ENCODE results near the gene SFTPD.

SFTPD gene

DNA sequence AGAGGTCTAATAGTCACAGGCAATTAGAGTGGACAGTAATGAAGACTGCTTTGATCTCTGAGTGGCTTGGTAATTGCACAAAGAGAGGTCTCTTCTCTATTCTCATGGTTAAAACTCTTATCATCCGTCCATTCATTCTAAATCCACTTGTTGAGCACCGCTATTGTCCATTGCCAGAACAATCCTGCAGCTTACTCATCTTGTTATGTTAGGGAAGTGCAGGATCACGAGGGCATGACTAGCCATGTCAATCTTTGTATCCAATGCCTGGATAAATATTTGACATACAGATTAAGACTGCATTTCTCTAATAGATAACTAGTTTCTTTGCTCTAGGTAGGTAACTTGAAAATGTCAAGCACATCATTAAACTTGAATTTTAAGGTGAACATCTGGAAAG, 14.9 kb downstream of the SFTPD start:
- no peak overlapping the region for H3K9ac ChIP-seq (ENCODE audit: low read length)
- H4K20me1 ChIP-seq (ENCODE audit: low read depth, low read length) = no peaks in the 10 kb centered on the region
- no peaks in the 10 kb centered on the region for H3K9me2 ChIP-seq (replicated peaks; ENCODE audit: insufficient read depth, low read length)
- H3K4me3 ChIP-seq (ENCODE audit: insufficient read depth, low read length, poor library complexity, severe bottlenecking) = no peak overlapping the region
- H3K27ac ChIP-seq (ENCODE audit: low read depth, low read length) = no peak overlapping the region
- no peaks in the 10 kb centered on the region for H3K79me2 ChIP-seq (ENCODE audit: insufficient read depth, low read length)
- H3K4me2 ChIP-seq (ENCODE audit: low read depth, low read length, poor library complexity, severe bottlenecking) = no peak overlapping the region
- no peaks in the 10 kb centered on the region for H3K9me3 ChIP-seq (ENCODE audit: insufficient read depth, low read length)
- no peak for TF ChIP-seq EZH2phosphoT487 (conservative IDR thresholded peaks at IDR 0.05; ENCODE audit: low read length)
- TF ChIP-seq, protein P1, sequence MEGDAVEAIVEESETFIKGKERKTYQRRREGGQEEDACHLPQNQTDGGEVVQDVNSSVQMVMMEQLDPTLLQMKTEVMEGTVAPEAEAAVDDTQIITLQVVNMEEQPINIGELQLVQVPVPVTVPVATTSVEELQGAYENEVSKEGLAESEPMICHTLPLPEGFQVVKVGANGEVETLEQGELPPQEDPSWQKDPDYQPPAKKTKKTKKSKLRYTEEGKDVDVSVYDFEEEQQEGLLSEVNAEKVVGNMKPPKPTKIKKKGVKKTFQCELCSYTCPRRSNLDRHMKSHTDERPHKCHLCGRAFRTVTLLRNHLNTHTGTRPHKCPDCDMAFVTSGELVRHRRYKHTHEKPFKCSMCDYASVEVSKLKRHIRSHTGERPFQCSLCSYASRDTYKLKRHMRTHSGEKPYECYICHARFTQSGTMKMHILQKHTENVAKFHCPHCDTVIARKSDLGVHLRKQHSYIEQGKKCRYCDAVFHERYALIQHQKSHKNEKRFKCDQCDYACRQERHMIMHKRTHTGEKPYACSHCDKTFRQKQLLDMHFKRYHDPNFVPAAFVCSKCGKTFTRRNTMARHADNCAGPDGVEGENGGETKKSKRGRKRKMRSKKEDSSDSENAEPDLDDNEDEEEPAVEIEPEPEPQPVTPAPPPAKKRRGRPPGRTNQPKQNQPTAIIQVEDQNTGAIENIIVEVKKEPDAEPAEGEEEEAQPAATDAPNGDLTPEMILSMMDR (IDR thresholded peaks at IDR 0.05; ENCODE audit: insufficient read depth, low read length, poor library complexity, severe bottlenecking) = no peak
- no peaks in the 10 kb centered on the region for H3K36me3 ChIP-seq (ENCODE audit: low read length)
- no peak overlapping the region for H2AFZ ChIP-seq (ENCODE audit: low read depth, low read length, severe bottlenecking)
- H3F3A ChIP-seq (ENCODE audit: insufficient read depth) = peaks cover 4% of the 10 kb centered on the region; the same call in 1 of the 2 replicates
- no peaks in the 10 kb centered on the region for H3K27me3 ChIP-seq (ENCODE audit: low read length)

DNA sequence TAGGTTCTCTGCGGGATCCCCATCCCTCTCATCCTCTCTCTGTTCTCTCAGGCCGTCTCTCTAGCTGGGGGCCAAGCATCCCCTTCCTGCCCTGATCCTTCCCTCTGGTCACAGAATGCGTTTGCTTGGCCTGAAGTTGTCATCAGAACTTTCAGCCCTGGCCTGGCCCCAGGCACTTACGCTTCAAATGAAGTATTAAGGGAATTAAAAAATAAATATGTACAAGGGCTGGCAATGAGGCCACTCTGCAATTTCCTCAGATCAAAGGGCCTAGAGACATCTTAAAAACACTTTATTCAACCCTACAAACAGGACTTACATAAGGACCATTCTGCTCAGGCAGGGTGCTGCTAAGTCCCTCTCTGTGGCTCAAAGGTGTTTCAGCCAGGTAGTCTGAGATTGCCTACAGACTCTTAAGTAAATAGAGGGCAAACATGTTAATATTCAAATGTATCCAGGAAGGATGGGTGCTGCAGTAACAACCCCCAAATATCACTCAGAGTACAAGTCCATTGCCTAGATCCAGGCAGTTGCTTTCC, 16.0 kb downstream of the SFTPD start:
- Histone ChIP-seq H3K27ac (ENCODE audit: low read depth, low read length) (no peak overlapping the region), H3K27me3 (ENCODE audit: low read length) (no peaks in the 10 kb centered on the region), H3K4me2 (ENCODE audit: low read depth, low read length, poor library complexity, severe bottlenecking) (no peak overlapping the region), H4K20me1 (ENCODE audit: low read depth, low read length) (no peaks in the 10 kb centered on the region), H3K9ac (ENCODE audit: low read length) (no peak overlapping the region), H2AFZ (ENCODE audit: low read depth, low read length, severe bottlenecking) (no peak overlapping the region), H3K79me2 (ENCODE audit: insufficient read depth, low read length) (no peaks in the 10 kb centered on the region), H3K36me3 (ENCODE audit: low read length) (no peaks in the 10 kb centered on the region), H3K9me3 (ENCODE audit: insufficient read depth, low read length) (no peaks in the 10 kb centered on the region), H3K9me2 (replicated peaks; ENCODE audit: insufficient read depth, low read length) (no peaks in the 10 kb centered on the region), H3K4me3 (ENCODE audit: insufficient read depth, low read length, poor library complexity, severe bottlenecking) (no peak overlapping the region), H3F3A (ENCODE audit: insufficient read depth) (no peaks in the 10 kb centered on the region)
- TF ChIP-seq, protein P1 (IDR thresholded peaks at IDR 0.05; ENCODE audit: insufficient read depth, low read length, poor library complexity, severe bottlenecking) = no peak
- no peak for TF ChIP-seq EZH2phosphoT487 (conservative IDR thresholded peaks at IDR 0.05; ENCODE audit: low read length)

DNA sequence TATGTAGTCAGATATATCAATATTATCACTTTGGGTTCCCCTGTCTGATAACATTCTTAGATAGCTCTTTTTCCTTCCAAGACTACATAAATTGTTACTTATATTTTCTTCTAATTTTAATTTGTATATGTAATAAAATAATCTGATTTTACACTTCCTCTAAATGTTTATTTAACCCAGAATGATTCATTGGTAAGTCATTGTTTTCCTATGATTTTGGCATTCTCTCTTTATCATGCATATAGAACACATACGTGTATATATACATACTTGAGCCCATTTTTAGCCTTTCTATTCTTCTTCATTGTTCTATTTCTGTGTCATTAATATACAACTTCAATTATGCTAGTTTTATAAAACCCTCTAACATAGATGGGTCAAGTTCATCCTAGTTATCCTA, 16.6 kb downstream of the SFTPD start:
- no peaks in the 10 kb centered on the region for H3K36me3 ChIP-seq (ENCODE audit: low read length)

More for the DNA sequence above, 16.6 kb downstream of the SFTPD start:
- no peak overlapping the region for H3K27ac ChIP-seq (ENCODE audit: low read depth, low read length)
- no peaks in the 10 kb centered on the region for H3K9me2 ChIP-seq (replicated peaks; ENCODE audit: insufficient read depth, low read length)
- no peak overlapping the region for H3K4me2 ChIP-seq (ENCODE audit: low read depth, low read length, poor library complexity, severe bottlenecking)
- no peak for TF ChIP-seq EZH2phosphoT487 (conservative IDR thresholded peaks at IDR 0.05; ENCODE audit: low read length)
- TF ChIP-seq, protein P1 (IDR thresholded peaks at IDR 0.05; ENCODE audit: insufficient read depth, low read length, poor library complexity, severe bottlenecking) = no peak
- H3K9ac ChIP-seq (ENCODE audit: low read length) = no peak overlapping the region
- H3F3A ChIP-seq (ENCODE audit: insufficient read depth) = no peaks in the 10 kb centered on the region
- H3K79me2 ChIP-seq (ENCODE audit: insufficient read depth, low read length) = no peaks in the 10 kb centered on the region
- H3K27me3 ChIP-seq (ENCODE audit: low read length) = no peaks in the 10 kb centered on the region
- H3K4me3 ChIP-seq (ENCODE audit: insufficient read depth, low read length, poor library complexity, severe bottlenecking) = no peak overlapping the region
- H2AFZ ChIP-seq (ENCODE audit: low read depth, low read length, severe bottlenecking) = no peak overlapping the region
- H3K9me3 ChIP-seq (ENCODE audit: insufficient read depth, low read length) = no peaks in the 10 kb centered on the region
- H4K20me1 ChIP-seq (ENCODE audit: low read depth, low read length) = no peaks in the 10 kb centered on the region
